Ecto neural progenitor cell (in vitro differentiated cells): ENCODE measurements around the gene R3HDM1.
A peak's percentile ranks its signal among the peaks of the same experiment; 100 is the strongest.

Experiments
- DNase-seq: peaks from one replicate; pipeline ENCODE4 v3.0.0-alpha.2; 2018; ENCODE audit warnings: low spot score

Gene R3HDM1

GRCh38 chr2:135728064-135728743 is 196.9 kb downstream of the R3HDM1 start:
- no peak for DNase-seq

- DNase-seq, result no peak
Measured at GRCh38 chr2:135732561-135732960, 201.3 kb downstream of the R3HDM1 start.

- DNase-seq, result no peak
Measured at GRCh38 chr2:135733045-135733444, 201.8 kb downstream of the R3HDM1 start.

GRCh38 chr2:135736546-135736945 is 205.3 kb downstream of the R3HDM1 start:
- no peak for DNase-seq

GRCh38 chr2:135740206-135740605 is 208.9 kb downstream of the R3HDM1 start:
- no peak for DNase-seq

GRCh38 chr2:135741043-135741394 is 209.7 kb downstream of the R3HDM1 start:
- DNase-seq, result no peak

GRCh38 chr2:135741395-135742324 is 210.4 kb downstream of the R3HDM1 start, which contains the start of gene UBXN4:
UBXN4 (plus strand) TSS chr2:135741855; CDS start chr2:135741930, 75 bp downstream.
- peak; percentile 96 for DNase-seq

GRCh38 chr2:135742325-135742757 is 211.1 kb downstream of the R3HDM1 start:
- peak; percentile 78 for DNase-seq

- no peak for DNase-seq
Measured at GRCh38 chr2:135743860-135744259, 212.6 kb downstream of the R3HDM1 start.

GRCh38 chr2:135744760-135745314 is 213.6 kb downstream of the R3HDM1 start:
- no peak for DNase-seq

- no peak for DNase-seq
Measured at GRCh38 chr2:135745545-135745944, 214.3 kb downstream of the R3HDM1 start.

- DNase-seq, result no peak
Measured at GRCh38 chr2:135755573-135755972, 224.3 kb downstream of the R3HDM1 start.

- no peak for DNase-seq
Measured at GRCh38 chr2:135756692-135757091, 225.4 kb downstream of the R3HDM1 start.

GRCh38 chr2:135762022-135762421 is 230.7 kb downstream of the R3HDM1 start:
- DNase-seq, result no peak

- no peak for DNase-seq
Measured at GRCh38 chr2:135762530-135762929, 231.2 kb downstream of the R3HDM1 start.

GRCh38 chr2:135768863-135769262 is 237.6 kb downstream of the R3HDM1 start:
- DNase-seq, result no peak

GRCh38 chr2:135773319-135773718 is 242.0 kb downstream of the R3HDM1 start:
- DNase-seq, result no peak

- DNase-seq, result no peak
Measured at GRCh38 chr2:135773917-135774316, 242.6 kb downstream of the R3HDM1 start.
